Lung (tissue), 12 donors: Measurements from ENCODE around the gene RNGTT. TPM values are rescaled to one million over a fixed set of nuclear protein-coding genes. Genes with fewer than 3 reads are reported as not detected.

Source experiments
- ATAC-seq: fragments of 200-7000 bp; cut with Tn5 transposase; one replicate; pipeline ENCODE4 v1.9.1; 2020; ENCODE audit warnings: moderate number of reproducible peaks; ENCODE audit not compliant: insufficient read depth, low FRiP score
- DNase-seq, 3 donors: peaks; one replicate each; pipeline ENCODE4 v3.0.0-alpha.2; 2013 to 2017
- H3K27ac ChIP-seq, 2 donors: one replicate each; pipeline ENCODE4 v1.5.1; 2013; ENCODE audit warnings: mild to moderate bottlenecking in 2 of 2, moderate library complexity in 2 of 2, control low read depth in 1 of 2, inconsistent platforms in 1 of 2, low read depth in 1 of 2, low read length in 1 of 2
- H3K27me3 ChIP-seq, 3 donors: one replicate each; pipeline ENCODE4 v1.5.1; 2013; ENCODE audit warnings: low read length in 2 of 3; ENCODE audit not compliant: control insufficient read depth in 3 of 3, insufficient read depth in 3 of 3
- H3K36me3 ChIP-seq, 4 donors: one replicate each; pipeline ENCODE4 v1.5.1; 2013; ENCODE audit warnings: low read length in 4 of 4, mild to moderate bottlenecking in 1 of 4, moderate library complexity in 1 of 4; ENCODE audit not compliant: control insufficient read depth in 4 of 4, insufficient read depth in 4 of 4
- H3K4me1 ChIP-seq, 5 donors: one replicate each; pipeline ENCODE4 v1.5.1; 2013; ENCODE audit warnings: low read length in 5 of 5, mild to moderate bottlenecking in 2 of 5, moderate library complexity in 1 of 5; ENCODE audit not compliant: control insufficient read depth in 5 of 5, insufficient read depth in 5 of 5
- H3K4me3 ChIP-seq: one replicate; pipeline ENCODE4 v1.5.1; 2013; ENCODE audit warnings: mild to moderate bottlenecking, control low read depth, moderate library complexity
- H3K9ac ChIP-seq, 2 donors: one replicate each; pipeline ENCODE4 v1.5.1; 2013; ENCODE audit warnings: low read length in 2 of 2, control low read depth in 1 of 2; ENCODE audit not compliant: insufficient read depth in 1 of 2
- H3K9me3 ChIP-seq, 4 donors: one replicate each; pipeline ENCODE4 v1.5.1; 2013; ENCODE audit warnings: low read length in 3 of 4, mild to moderate bottlenecking in 1 of 4, moderate library complexity in 1 of 4; ENCODE audit not compliant: control insufficient read depth in 4 of 4, insufficient read depth in 3 of 4
- WGBS, 2 donors: extraction: QIAGEN DNeasy Blood & Tissue Kit; methylation state at CpG; one replicate each; pipeline ENCODE4 v1.1.7; 2013; 5-methylcytosine and 5-hydroxymethylcytosine counted together
- polyA plus RNA-seq, 2 donors: library from polyadenylated mRNA; stranded (reverse); fragments of 200-250 nt; gene quantifications; one replicate each; pipeline ENCODE4 v1.2.1, GENCODE V29; 2013
- total RNA-seq, 2 donors: library from RNA; depleted of rRNA in 1 of 2; stranded (reverse); fragments of >200 nt in 1 of 2; gene quantifications; one replicate each; pipeline ENCODE4 v1.2.1, GENCODE V29; 2014 to 2021
- TF ChIP-seq, protein P1 (sequence below): IDR thresholded peaks from 2 replicates; pipeline ENCODE4 v1.5.1; 2012; ENCODE audit warnings: mild to moderate bottlenecking; ENCODE audit errors: control extremely low read depth, extremely low read depth
- donor health status: control.
- donor health status: control.
- donor health status: Bipolar disorder and iron deficiency.
- donor health status: healthy.
- donor health status: DM: yes; HTN: yes; CAD: no.

Gene RNGTT
- total and polyA plus RNA-seq, 4 donors = 3.0 to 25.0 (median 9.2) TPM

GRCh38 chr6:88871498-88871897, 91.9 kb downstream of the RNGTT start:
- peaks cover 0 to 6% (median 0%) of the 10 kb centered on the region in 5 donors for H3K4me1 ChIP-seq

GRCh38 chr6:88870717-88871330, 92.6 kb downstream of the RNGTT start:
- H3K9ac ChIP-seq = no peak overlapping the region
- no peak overlapping the region for H3K27ac ChIP-seq
- H3K27me3 ChIP-seq = no peaks in the 10 kb centered on the region
- peaks cover 0 to 6% (median 0%) of the 10 kb centered on the region in 5 donors for H3K4me1 ChIP-seq
- ATAC-seq (no peak), DNase-seq (peak; percentile 24 to 81 (median 76))
- TF ChIP-seq, protein P1, sequence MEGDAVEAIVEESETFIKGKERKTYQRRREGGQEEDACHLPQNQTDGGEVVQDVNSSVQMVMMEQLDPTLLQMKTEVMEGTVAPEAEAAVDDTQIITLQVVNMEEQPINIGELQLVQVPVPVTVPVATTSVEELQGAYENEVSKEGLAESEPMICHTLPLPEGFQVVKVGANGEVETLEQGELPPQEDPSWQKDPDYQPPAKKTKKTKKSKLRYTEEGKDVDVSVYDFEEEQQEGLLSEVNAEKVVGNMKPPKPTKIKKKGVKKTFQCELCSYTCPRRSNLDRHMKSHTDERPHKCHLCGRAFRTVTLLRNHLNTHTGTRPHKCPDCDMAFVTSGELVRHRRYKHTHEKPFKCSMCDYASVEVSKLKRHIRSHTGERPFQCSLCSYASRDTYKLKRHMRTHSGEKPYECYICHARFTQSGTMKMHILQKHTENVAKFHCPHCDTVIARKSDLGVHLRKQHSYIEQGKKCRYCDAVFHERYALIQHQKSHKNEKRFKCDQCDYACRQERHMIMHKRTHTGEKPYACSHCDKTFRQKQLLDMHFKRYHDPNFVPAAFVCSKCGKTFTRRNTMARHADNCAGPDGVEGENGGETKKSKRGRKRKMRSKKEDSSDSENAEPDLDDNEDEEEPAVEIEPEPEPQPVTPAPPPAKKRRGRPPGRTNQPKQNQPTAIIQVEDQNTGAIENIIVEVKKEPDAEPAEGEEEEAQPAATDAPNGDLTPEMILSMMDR = peak; percentile 55
- H3K36me3 ChIP-seq = peaks cover 0 to 1% (median 0%) of the 10 kb centered on the region in 4 donors
- H3K4me3 ChIP-seq = no peak overlapping the region
- no peaks in the 10 kb centered on the region for H3K9me3 ChIP-seq
- WGBS, 2 donors = 3 to 8% methylated on average over 1 of the region's 1 CpG

More at GRCh38 chr6:88871498-88871897, 91.9 kb downstream of the RNGTT start:
- DNase-seq = no peak
- Histone ChIP-seq H3K27me3 (no peaks in the 10 kb centered on the region), H3K36me3 (peaks cover 0 to 1% (median 0%) of the 10 kb centered on the region in 4 donors), H3K9me3 (no peaks in the 10 kb centered on the region), H3K27ac (no peak overlapping the region), H3K4me3 (no peak overlapping the region), H3K9ac (no peak overlapping the region)
- TF ChIP-seq, protein P1 = no peak
- no peak for ATAC-seq
- WGBS, 2 donors = 63 to 79% methylated on average over 3 of the region's 3 CpGs

GRCh38 chr6:88869263-88870020, 94.0 kb downstream of the RNGTT start:
- no peak overlapping the region for H3K9ac ChIP-seq
- no peak overlapping the region for H3K27ac ChIP-seq

More at GRCh38 chr6:88869263-88870020, 94.0 kb downstream of the RNGTT start:
- H3K4me1 ChIP-seq = peaks cover 0 to 6% (median 0%) of the 10 kb centered on the region in 5 donors
- H3K9me3 ChIP-seq = no peaks in the 10 kb centered on the region
- DNase-seq (no peak), ATAC-seq (no peak)
- TF ChIP-seq, protein P1 = no peak
- no peak overlapping the region for H3K4me3 ChIP-seq
- 91 to 96% methylated on average over 1 of the region's 1 CpG for WGBS, 2 donors
- H3K36me3 ChIP-seq = peaks cover 0 to 1% (median 0%) of the 10 kb centered on the region in 4 donors
- H3K27me3 ChIP-seq = no peaks in the 10 kb centered on the region
